ENCODE data around the gene CHAC1. TPM values are rescaled to one million over a fixed set of nuclear protein-coding genes. Genes with fewer than 3 reads are reported as not detected.

CHAC1 gene
- total RNA-seq, 2 experiments from 2014 or later = 19.8 to 20.2 TPM

DNA sequence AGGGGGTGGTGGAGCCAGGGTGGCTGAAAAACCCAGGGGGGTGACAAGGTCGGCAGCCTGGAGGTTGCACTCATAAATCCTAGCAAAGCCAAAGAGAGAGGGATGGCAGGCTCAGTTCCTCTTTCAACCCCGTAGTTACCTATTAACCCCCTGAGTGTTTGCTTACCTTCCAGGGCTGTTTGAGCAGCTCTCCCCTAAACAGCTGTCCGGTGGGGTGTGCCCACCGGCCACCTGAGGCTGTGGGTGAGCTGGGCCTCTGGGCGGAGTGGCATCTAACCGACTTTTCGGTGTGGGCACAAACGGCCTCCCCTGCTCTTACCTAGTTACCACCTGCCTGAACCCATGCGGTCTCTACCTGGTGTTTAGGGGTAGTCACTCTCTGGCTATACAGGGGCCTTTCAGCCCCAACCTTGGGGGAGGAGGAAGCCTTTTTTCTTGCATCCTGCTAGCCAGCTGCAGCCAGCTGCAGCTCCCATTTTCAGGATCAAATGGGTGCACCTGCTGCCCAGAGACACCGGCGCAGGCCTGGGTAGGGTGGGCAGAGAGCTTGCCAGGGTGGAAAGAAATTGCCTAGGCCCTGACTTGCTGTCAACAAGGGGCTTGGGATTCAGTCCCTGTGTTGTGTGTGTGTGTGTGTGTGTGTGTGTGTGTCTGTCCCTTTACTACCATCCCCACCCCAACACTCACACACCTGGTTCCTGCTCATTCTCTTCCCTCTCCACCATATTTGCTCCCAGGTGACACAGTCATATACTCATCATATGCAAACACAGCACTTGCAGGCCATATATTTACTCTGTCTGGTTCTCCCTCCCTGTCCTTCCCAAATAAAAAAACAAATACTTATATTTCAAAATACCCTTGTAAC lies 20.4 kb upstream of the CHAC1 start:
- H3K27ac Mint-ChIP-seq = no peak overlapping the region
- no peak for DNase-seq
- peaks cover 29% of the 10 kb centered on the region for H3K4me1 Mint-ChIP-seq (ENCODE audit: low read depth)
- no peaks in the 10 kb centered on the region for H3K9me3 Mint-ChIP-seq
- CTCF ChIA-PET = interaction anchor here (0.6 to 7.1 kb wide), 2 partner anchors 8 to 9 kb away, joined by 3 to 43 read pairs; no protein-coding TSS in a partner anchor
- H3K36me3 Mint-ChIP-seq (ENCODE audit: low read depth) = no peaks in the 10 kb centered on the region
- peaks cover 46% of the 10 kb centered on the region for H3K27me3 Mint-ChIP-seq (ENCODE audit: low read depth)
- H3K4me3 Mint-ChIP-seq = no peak overlapping the region
- intact Hi-C loops (cut with micrococcal nuclease) = loop anchor here (10.0 kb wide), 1 partner anchor 252 kb away; no protein-coding TSS in a partner anchor

DNA sequence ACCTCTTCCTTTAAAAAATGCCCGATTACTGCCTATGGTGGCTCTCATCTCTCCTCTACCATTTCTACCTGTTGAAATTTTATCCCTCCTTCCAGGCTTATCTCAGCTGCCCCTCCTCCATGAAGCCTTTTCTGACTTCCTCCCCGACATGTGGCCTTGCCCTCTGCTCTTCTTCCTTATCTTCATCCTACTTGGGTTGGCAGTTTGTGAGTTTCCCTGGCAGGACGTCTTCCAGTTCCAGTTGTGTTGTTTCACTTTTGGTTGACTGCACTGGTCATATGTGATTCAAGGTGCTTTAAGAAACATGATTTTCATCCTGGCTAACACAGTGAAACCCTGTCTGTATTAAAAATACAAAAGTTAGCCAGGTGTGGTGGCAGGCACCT lies 19.8 kb upstream of the CHAC1 start:
- H3K27me3 Mint-ChIP-seq (ENCODE audit: low read depth) = peaks cover 42% of the 10 kb centered on the region
- CTCF ChIA-PET = interaction anchor here (0.6 to 7.1 kb wide), 2 partner anchors 8 to 10 kb away, joined by 3 to 43 read pairs; no protein-coding TSS in a partner anchor
- no peak for DNase-seq
- H3K36me3 Mint-ChIP-seq (ENCODE audit: low read depth) = no peaks in the 10 kb centered on the region
- H3K27ac Mint-ChIP-seq = no peak overlapping the region
- H3K4me1 Mint-ChIP-seq (ENCODE audit: low read depth) = peaks cover 26% of the 10 kb centered on the region
- H3K9me3 Mint-ChIP-seq = no peaks in the 10 kb centered on the region
- intact Hi-C loops (cut with micrococcal nuclease) = loop anchor here (10.0 kb wide), 1 partner anchor 251 kb away; no protein-coding TSS in a partner anchor
- no peak overlapping the region for H3K4me3 Mint-ChIP-seq

DNA sequence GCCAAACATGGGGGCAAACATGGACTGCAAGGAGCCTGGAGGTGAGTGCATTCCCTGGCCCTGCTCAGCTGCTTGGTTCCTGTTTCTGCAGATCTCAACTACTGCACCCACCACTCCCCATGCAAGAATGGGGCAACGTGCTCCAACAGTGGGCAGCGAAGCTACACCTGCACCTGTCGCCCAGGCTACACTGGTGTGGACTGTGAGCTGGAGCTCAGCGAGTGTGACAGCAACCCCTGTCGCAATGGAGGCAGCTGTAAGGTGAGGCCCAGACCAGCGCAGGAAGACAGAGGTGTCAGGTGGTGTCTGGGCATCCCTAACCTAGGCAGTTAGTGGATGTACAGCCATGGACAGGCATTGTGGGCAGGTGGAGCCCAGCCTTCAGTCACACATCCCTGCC lies 18.8 kb upstream of the CHAC1 start:
- Mint-ChIP-seq H3K27ac (no peak overlapping the region), H3K4me1 (ENCODE audit: low read depth) (peaks cover 19% of the 10 kb centered on the region), H3K36me3 (ENCODE audit: low read depth) (no peaks in the 10 kb centered on the region), H3K9me3 (no peaks in the 10 kb centered on the region), H3K27me3 (ENCODE audit: low read depth) (peaks cover 34% of the 10 kb centered on the region), H3K4me3 (no peak overlapping the region)
- DNase-seq = no peak
- CTCF ChIA-PET = interaction anchor here (0.6 kb wide), 1 partner anchor 487 kb away, joined by 5 read pairs; no protein-coding TSS in a partner anchor
- intact Hi-C loops (cut with micrococcal nuclease) = loop anchor here (10.0 kb wide), 1 partner anchor 250 kb away; no protein-coding TSS in a partner anchor

DNA sequence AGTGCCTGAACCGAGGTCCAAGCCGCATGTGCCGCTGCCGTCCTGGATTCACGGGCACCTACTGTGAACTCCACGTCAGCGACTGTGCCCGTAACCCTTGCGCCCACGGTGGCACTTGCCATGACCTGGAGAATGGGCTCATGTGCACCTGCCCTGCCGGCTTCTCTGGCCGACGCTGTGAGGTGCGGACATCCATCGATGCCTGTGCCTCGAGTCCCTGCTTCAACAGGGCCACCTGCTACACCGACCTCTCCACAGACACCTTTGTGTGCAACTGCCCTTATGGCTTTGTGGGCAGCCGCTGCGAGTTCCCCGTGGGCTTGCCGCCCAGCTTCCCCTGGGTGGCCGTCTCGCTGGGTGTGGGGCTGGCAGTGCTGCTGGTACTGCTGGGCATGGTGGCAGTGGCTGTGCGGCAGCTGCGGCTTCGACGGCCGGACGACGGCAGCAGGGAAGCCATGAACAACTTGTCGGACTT lies 17.0 kb upstream of the CHAC1 start:
- CTCF ChIA-PET = no interaction called here
- no peak overlapping the region for H3K4me3 Mint-ChIP-seq
- H3K9me3 Mint-ChIP-seq = no peaks in the 10 kb centered on the region
- peaks cover 19% of the 10 kb centered on the region for H3K27me3 Mint-ChIP-seq (ENCODE audit: low read depth)
- no peak for DNase-seq
- no peaks in the 10 kb centered on the region for H3K36me3 Mint-ChIP-seq (ENCODE audit: low read depth)
- no peak overlapping the region for H3K27ac Mint-ChIP-seq
- intact Hi-C loops (cut with micrococcal nuclease) = loop anchor here (10.0 kb wide), 1 partner anchor 249 kb away; no protein-coding TSS in a partner anchor
- H3K4me1 Mint-ChIP-seq (ENCODE audit: low read depth) = peaks cover 15% of the 10 kb centered on the region

DNA sequence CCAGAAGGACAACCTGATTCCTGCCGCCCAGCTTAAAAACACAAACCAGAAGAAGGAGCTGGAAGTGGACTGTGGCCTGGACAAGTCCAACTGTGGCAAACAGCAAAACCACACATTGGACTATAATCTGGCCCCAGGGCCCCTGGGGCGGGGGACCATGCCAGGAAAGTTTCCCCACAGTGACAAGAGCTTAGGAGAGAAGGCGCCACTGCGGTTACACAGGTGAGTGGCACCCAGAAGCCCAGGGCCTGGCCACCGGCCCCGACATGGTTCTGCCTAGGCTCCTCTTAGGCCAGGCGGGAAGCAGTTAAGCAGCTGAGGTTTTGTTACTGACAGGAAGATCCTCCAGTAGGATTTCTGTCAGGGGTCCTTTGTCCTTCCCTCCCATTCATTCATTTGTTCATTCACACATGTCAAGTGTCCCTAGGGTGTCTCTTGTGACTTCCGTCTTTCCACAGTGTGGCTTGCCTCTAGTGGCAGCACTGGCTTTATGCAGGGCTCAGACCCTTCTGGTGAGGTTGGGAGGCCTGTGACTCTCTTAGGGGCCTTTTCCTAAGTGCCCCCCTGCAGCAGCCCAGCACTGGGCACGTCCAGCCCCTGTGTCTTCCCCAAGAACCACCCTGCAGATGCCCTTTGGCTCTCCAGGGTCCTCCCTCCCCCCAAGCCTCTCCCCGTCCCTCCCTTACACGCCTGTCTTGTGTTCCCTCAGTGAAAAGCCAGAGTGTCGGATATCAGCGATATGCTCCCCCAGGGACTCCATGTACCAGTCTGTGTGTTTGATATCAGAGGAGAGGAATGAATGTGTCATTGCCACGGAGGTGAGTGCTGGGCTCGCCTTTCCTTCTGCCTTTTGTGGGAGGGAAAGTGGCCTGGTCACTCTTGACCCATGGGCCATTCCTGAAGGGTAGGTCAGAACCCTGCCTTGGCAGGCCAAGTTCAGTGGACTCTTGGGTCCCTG lies 16.3 kb upstream of the CHAC1 start:
- H3K36me3 Mint-ChIP-seq (ENCODE audit: low read depth) = no peaks in the 10 kb centered on the region
- H3K4me1 Mint-ChIP-seq (ENCODE audit: low read depth) = peaks cover 15% of the 10 kb centered on the region
- DNase-seq = no peak
- H3K27ac Mint-ChIP-seq = no peak overlapping the region
- peaks cover 11% of the 10 kb centered on the region for H3K27me3 Mint-ChIP-seq (ENCODE audit: low read depth)
- intact Hi-C loops (cut with micrococcal nuclease) = loop anchor here (10.0 kb wide), 1 partner anchor 248 kb away; no protein-coding TSS in a partner anchor
- H3K9me3 Mint-ChIP-seq = no peaks in the 10 kb centered on the region
- CTCF ChIA-PET = interaction anchor here (0.6 kb wide), 1 partner anchor 359 kb away, joined by 4 read pairs; no protein-coding TSS in a partner anchor
- no peak overlapping the region for H3K4me3 Mint-ChIP-seq

DNA sequence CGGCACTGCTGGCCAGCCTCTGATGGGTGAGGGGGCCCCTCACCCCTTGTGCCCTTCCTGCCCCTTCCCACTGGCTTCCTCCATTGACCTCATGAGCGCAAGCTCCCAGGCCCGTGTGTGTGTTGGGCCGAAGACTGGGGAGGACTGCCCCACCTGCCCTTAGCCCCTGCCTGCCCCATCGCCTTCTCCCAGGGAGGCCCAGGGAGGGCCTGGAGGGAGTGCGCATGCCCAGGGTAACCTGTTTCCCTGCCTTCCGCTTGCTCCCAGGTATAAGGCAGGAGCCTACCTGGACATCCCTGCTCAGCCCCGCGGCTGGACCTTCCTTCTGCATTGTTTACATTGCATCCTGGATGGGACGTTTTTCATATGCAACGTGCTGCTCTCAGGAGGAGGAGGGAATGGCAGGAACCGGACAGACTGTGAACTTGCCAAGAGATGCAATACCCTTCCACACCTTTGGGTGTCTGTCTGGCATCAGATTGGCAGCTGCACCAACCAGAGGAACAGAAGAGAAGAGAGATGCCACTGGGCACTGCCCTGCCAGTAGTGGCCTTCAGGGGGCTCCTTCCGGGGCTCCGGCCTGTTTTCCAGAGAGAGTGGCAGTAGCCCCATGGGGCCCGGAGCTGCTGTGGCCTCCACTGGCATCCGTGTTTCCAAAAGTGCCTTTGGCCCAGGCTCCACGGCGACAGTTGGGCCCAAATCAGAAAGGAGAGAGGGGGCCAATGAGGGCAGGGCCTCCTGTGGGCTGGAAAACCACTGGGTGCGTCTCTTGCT lies 15.3 kb upstream of the CHAC1 start:
- Mint-ChIP-seq H3K4me1 (ENCODE audit: low read depth) (peaks cover 21% of the 10 kb centered on the region), H3K27ac (no peak overlapping the region), H3K36me3 (ENCODE audit: low read depth) (no peaks in the 10 kb centered on the region), H3K4me3 (no peak overlapping the region), H3K27me3 (ENCODE audit: low read depth) (peaks cover 4% of the 10 kb centered on the region), H3K9me3 (no peaks in the 10 kb centered on the region)
- intact Hi-C loops (cut with micrococcal nuclease) = loop anchor here (10.0 kb wide), 1 partner anchor 247 kb away; no protein-coding TSS in a partner anchor
- DNase-seq = peak; percentile 32
- CTCF ChIA-PET = interaction anchor here (0.6 kb wide), 1 partner anchor 358 kb away, joined by 4 read pairs; no protein-coding TSS in a partner anchor

DNA sequence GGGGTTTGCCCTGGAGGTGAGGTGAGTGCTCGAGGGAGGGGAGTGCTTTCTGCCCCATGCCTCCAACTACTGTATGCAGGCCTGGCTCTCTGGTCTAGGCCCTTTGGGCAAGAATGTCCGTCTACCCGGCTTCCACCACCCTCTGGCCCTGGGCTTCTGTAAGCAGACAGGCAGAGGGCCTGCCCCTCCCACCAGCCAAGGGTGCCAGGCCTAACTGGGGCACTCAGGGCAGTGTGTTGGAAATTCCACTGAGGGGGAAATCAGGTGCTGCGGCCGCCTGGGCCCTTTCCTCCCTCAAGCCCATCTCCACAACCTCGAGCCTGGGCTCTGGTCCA lies 14.8 kb upstream of the CHAC1 start:
- Mint-ChIP-seq H3K4me1 (ENCODE audit: low read depth) (peaks cover 26% of the 10 kb centered on the region), H3K4me3 (no peak overlapping the region), H3K36me3 (ENCODE audit: low read depth) (no peaks in the 10 kb centered on the region), H3K9me3 (no peaks in the 10 kb centered on the region), H3K27ac (no peak overlapping the region), H3K27me3 (ENCODE audit: low read depth) (no peaks in the 10 kb centered on the region)
- intact Hi-C loops (cut with micrococcal nuclease) = loop anchor here (10.0 kb wide), 1 partner anchor 246 kb away; no protein-coding TSS in a partner anchor
- DNase-seq = no peak
- CTCF ChIA-PET = no interaction called here

DNA sequence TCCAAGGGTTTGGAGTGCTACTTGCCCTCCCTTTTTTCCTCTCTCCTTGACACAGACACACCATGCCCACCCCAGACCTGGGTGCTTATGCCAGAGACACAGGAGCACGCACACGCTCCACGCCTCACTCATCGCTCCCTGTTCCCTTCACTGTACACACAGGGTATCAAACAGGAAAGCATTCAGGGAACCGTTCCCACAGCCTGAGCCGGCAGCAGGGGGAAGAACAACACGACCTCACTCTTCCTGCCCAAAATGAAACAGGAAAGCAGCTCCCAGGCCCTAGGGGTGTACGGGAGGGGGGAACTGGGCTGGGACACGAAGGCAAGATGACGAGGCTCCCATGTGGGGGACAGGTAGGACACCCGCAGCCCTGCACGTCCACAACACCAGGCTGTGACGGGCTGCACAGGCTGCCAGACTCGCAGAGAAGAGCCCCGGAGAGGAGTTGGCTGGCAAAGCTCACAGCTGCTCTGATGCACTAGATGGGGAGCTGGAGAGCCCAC lies 12.9 kb upstream of the CHAC1 start:
- peak overlapping the region; percentile 12 for H3K27ac Mint-ChIP-seq
- H3K27me3 Mint-ChIP-seq (ENCODE audit: low read depth) = no peaks in the 10 kb centered on the region
- peak overlapping the region; percentile 1 for H3K4me3 Mint-ChIP-seq
- CTCF ChIA-PET = interaction anchor here (1.0 to 4.4 kb wide), 7 partner anchors 10 to 85 kb away, joined by 3 to 52 read pairs (median 10); partner anchors contain the start of genes CHAC1, DLL4 and VPS18
- intact Hi-C loops (cut with micrococcal nuclease) = loop anchor here (2.0 to 5.0 kb wide), 4 partner anchors 36 to 462 kb away; partner anchors contain the start of gene NDUFAF1
- no peak for DNase-seq
- H3K4me1 Mint-ChIP-seq (ENCODE audit: low read depth) = peaks cover 27% of the 10 kb centered on the region
- H3K9me3 Mint-ChIP-seq = no peaks in the 10 kb centered on the region
- no peaks in the 10 kb centered on the region for H3K36me3 Mint-ChIP-seq (ENCODE audit: low read depth)

- CTCF ChIA-PET = interaction anchor here (0.6 to 4.4 kb wide), 19 partner anchors 11 to 338 kb away, joined by 3 to 52 read pairs (median 4); partner anchors contain the start of genes CHAC1, DLL4 and VPS18
- peak overlapping the region; percentile 66 for H3K4me3 Mint-ChIP-seq
- DNase-seq = no peak
- H3K27ac Mint-ChIP-seq = peak overlapping the region; percentile 78
- peaks cover 31% of the 10 kb centered on the region for H3K4me1 Mint-ChIP-seq (ENCODE audit: low read depth)
- no peaks in the 10 kb centered on the region for H3K9me3 Mint-ChIP-seq
- intact Hi-C loops (cut with micrococcal nuclease) = loop anchor here (1.0 to 5.0 kb wide), 5 partner anchors 11 to 461 kb away; partner anchors contain the start of gene NDUFAF1
- H3K27me3 Mint-ChIP-seq (ENCODE audit: low read depth) = no peaks in the 10 kb centered on the region
- no peaks in the 10 kb centered on the region for H3K36me3 Mint-ChIP-seq (ENCODE audit: low read depth)
These were observed 12.2 kb upstream of the CHAC1 start for GRCh38 chr15:40941068-40941527.

GRCh38 chr15:40941528-40942336 lies 11.5 kb upstream of the CHAC1 start:
- H3K36me3 Mint-ChIP-seq (ENCODE audit: low read depth) = no peaks in the 10 kb centered on the region
- peak overlapping the region; percentile 78 for H3K27ac Mint-ChIP-seq
- intact Hi-C loops (cut with micrococcal nuclease) = loop anchor here (1.0 to 5.0 kb wide), 7 partner anchors 11 to 549 kb away; partner anchors contain the start of genes CHAC1 and NDUFAF1
- peaks cover 32% of the 10 kb centered on the region for H3K4me1 Mint-ChIP-seq (ENCODE audit: low read depth)
- no peaks in the 10 kb centered on the region for H3K9me3 Mint-ChIP-seq
- DNase-seq = peak; percentile 80
- CTCF ChIA-PET = interaction anchor here (0.6 to 4.4 kb wide), 23 partner anchors 10 to 337 kb away, joined by 3 to 52 read pairs (median 4); partner anchors contain the start of genes CHAC1, DLL4 and VPS18
- H3K27me3 Mint-ChIP-seq (ENCODE audit: low read depth) = no peaks in the 10 kb centered on the region
- peak overlapping the region; percentile 82 for H3K4me3 Mint-ChIP-seq

Data from activated naive CD4-positive, alpha-beta T cell treated with anti-CD3 and anti-CD28 coated beads for 36 hours (primary cell).